Cardiac muscle cell (in vitro differentiated cells and primary cell): ENCODE data around the gene SPAG7. TPM values are rescaled to one million over a fixed set of nuclear protein-coding genes. Genes with fewer than 3 reads are reported as not detected.

ENCODE experiments used
- DNase-seq, 2 donors: peaks; one replicate each; pipeline versions ENCODE4 v3.0.0 to v3.0.0-alpha.2; 2010 to 2017; ENCODE audit warnings: low read depth in 1 of 2, low spot score in 1 of 2
- H3K27ac ChIP-seq: fragments of 200-600 bp; sonication (generic); 2 replicates; pipeline ENCODE4 v1.5.1; 2016
- H3K27me3 ChIP-seq: fragments of 200-600 bp; sonication (generic); 2 replicates; pipeline ENCODE4 v1.6.0; 2016; ENCODE audit warnings: control low read depth
- H3K36me3 ChIP-seq: fragments of 200-600 bp; sonication (generic); 2 replicates; pipeline ENCODE4 v1.5.1; 2016; ENCODE audit warnings: control low read depth
- H3K4me1 ChIP-seq: fragments of 200-600 bp; sonication (generic); 2 replicates; pipeline ENCODE4 v1.8.1; 2017; ENCODE audit warnings: low read depth, mild to moderate bottlenecking, mixed run types
- H3K4me3 ChIP-seq: fragments of 200-600 bp; sonication (generic); 2 replicates; pipeline ENCODE4 v1.5.1; 2016; ENCODE audit warnings: mild to moderate bottlenecking
- H3K9me3 ChIP-seq: fragments of 200-600 bp; sonication (generic); 2 replicates; pipeline ENCODE4 v1.5.1; 2017; ENCODE audit warnings: low read depth, mild to moderate bottlenecking, control low read depth
- polyA plus RNA-seq: library from polyadenylated mRNA; unstranded; fragments of >200 nt; fragmentation: Nextera tagmentation; extraction: Ambion mirVana; gene quantifications from 2 replicates; pipeline ENCODE4 v1.2.1, GENCODE V29; 2016
- total RNA-seq: library from RNA; depleted of rRNA; stranded (reverse); fragments of >200 nt; gene quantifications from 2 replicates; pipeline ENCODE4 v1.2.3, GENCODE V29; 2016
- TF ChIP-seq, protein P1 (sequence below): IDR thresholded peaks from 2 replicates; pipeline ENCODE4 v1.5.1; 2012; ENCODE audit warnings: low read depth, mild to moderate bottlenecking, low read length

SPAG7 gene
- total and polyA plus RNA-seq, 2 experiments from 2014 or later, result 227 to 399 TPM

GRCh38 chr17:4950746-4951204 lies 16.8 kb downstream of the SPAG7 start, which contains the start of gene ENO3:
ENO3 (plus strand) TSS chr17:4951119; CDS start chr17:4951830, 711 bp downstream.
- peak in 1 of 2 donors; percentile 76 for DNase-seq
- H3K4me1 ChIP-seq, result peaks cover 44% of the 10 kb centered on the region
- TF ChIP-seq, protein P1, sequence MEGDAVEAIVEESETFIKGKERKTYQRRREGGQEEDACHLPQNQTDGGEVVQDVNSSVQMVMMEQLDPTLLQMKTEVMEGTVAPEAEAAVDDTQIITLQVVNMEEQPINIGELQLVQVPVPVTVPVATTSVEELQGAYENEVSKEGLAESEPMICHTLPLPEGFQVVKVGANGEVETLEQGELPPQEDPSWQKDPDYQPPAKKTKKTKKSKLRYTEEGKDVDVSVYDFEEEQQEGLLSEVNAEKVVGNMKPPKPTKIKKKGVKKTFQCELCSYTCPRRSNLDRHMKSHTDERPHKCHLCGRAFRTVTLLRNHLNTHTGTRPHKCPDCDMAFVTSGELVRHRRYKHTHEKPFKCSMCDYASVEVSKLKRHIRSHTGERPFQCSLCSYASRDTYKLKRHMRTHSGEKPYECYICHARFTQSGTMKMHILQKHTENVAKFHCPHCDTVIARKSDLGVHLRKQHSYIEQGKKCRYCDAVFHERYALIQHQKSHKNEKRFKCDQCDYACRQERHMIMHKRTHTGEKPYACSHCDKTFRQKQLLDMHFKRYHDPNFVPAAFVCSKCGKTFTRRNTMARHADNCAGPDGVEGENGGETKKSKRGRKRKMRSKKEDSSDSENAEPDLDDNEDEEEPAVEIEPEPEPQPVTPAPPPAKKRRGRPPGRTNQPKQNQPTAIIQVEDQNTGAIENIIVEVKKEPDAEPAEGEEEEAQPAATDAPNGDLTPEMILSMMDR, result no peak
- H3K9me3 ChIP-seq, result no peaks in the 10 kb centered on the region
- no peaks in the 10 kb centered on the region for H3K27me3 ChIP-seq
- H3K27ac ChIP-seq, result peak within 1 kb of the TSS; percentile 94
- H3K36me3 ChIP-seq, result peaks cover 23% of the 10 kb centered on the region
- H3K4me3 ChIP-seq, result peak within 1 kb of the TSS; percentile 96

GRCh38 chr17:4950075-4950745 lies 17.4 kb downstream of the SPAG7 start:
- H3K36me3 ChIP-seq, result peaks cover 28% of the 10 kb centered on the region
- no peaks in the 10 kb centered on the region for H3K27me3 ChIP-seq
- peaks cover 44% of the 10 kb centered on the region for H3K4me1 ChIP-seq
- TF ChIP-seq, protein P1, result no peak
- peak in 1 of 2 donors; percentile 67 for DNase-seq
- no peaks in the 10 kb centered on the region for H3K9me3 ChIP-seq
- peak overlapping the region; percentile 96 for H3K4me3 ChIP-seq
- H3K27ac ChIP-seq, result peak overlapping the region; percentile 94

DNA sequence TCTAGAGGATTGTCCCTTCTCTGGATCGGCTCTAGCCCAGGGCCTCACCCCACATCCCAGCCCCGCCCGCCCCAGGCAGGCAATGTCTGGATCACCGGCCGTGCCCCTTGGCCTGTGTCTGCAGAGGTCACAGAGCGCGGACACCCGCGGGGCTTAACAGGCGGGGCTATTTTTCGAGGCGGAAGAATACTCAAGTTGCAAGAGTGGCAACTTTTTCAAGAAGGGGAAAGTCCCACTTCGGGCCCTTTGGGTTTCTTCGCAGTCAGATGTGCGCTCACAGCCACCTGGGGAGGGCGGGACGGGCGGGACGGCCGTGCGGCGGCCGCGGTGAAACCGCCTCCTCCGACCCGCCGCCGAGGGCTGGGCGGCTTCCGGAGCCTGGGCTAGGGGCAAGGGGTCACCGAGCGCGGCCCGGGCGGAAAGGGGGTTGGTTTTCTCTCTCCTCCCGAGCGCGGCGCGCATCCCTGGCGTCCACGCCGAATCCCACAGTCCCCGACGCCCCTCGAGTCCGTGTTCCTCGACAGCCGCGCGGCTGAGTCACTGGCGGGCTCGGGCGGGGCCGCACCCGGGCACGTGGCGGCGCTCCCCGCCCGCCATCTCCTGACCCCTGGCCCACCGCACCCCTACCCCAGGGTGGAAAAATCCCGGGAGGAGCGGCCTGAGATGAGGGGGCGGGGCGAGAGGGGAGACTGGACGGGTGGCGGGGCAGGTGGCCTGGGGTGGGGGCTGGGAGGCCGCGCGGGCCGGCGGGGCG lies 18.1 kb downstream of the SPAG7 start:
- Histone ChIP-seq H3K27ac (peak overlapping the region; percentile 94), H3K4me3 (peak overlapping the region; percentile 96), H3K27me3 (no peaks in the 10 kb centered on the region), H3K9me3 (no peaks in the 10 kb centered on the region), H3K36me3 (peaks cover 31% of the 10 kb centered on the region), H3K4me1 (peaks cover 44% of the 10 kb centered on the region)
- peak; percentile 60 to 73 for DNase-seq
- TF ChIP-seq, protein P1, result no peak

GRCh38 chr17:4948931-4949320 lies 18.7 kb downstream of the SPAG7 start:
- Histone ChIP-seq H3K9me3 (no peaks in the 10 kb centered on the region), H3K36me3 (peaks cover 29% of the 10 kb centered on the region), H3K4me1 (peaks cover 41% of the 10 kb centered on the region), H3K4me3 (peak overlapping the region; percentile 96), H3K27ac (peak overlapping the region; percentile 94), H3K27me3 (no peaks in the 10 kb centered on the region)
- TF ChIP-seq, protein P1, result no peak
- peak; percentile 92 to 95 for DNase-seq

DNA sequence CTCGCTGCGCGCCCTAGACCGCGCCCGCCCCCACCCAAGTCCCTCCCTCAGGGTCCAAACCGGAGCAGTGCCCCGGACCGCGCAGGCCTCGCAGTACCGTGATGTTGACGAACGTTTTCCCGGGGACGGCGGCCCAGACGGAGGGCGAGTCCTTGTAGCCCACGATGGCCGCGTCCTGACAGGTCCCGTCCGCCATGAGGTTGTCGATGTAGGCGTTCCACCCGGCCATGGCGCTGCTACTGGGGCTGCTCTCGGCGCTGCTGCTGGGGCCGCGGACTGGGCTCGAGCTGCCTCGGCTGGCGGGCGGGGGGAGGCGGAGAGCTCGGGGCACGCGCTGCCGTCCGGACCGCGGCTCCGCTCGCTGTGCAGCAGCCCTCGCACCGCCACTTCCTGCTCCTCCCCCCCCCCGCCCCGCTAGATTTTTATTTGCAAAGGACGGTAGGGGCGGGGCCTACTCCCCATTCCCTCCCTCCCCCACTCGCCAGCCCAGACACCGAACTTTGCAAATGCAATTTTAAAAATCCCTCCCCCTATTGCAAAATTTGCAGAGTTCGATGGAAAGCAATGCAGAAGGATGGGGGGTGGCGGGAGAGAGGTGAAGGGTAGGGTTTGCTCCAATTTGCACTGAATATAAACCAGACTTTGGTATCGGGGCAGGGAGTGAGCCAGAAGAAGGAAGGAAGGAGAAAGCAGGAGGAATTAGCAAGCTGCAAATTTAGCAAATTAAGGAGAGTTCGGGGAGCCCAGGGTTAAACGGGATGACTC lies 19.3 kb downstream of the SPAG7 start, which contains the start of gene PFN1:
Gene PFN1 (minus strand): TSS at position 365 of the 765 bp plus-strand sequence. CDS start 136 bp downstream, at position 229.
- peak within 1 kb of the TSS; percentile 94 for H3K27ac ChIP-seq
- no peaks in the 10 kb centered on the region for H3K27me3 ChIP-seq
- TF ChIP-seq, protein P1, result no peak
- H3K4me1 ChIP-seq, result peaks cover 35% of the 10 kb centered on the region
- H3K9me3 ChIP-seq, result no peaks in the 10 kb centered on the region
- H3K36me3 ChIP-seq, result peaks cover 26% of the 10 kb centered on the region
- peak within 1 kb of the TSS; percentile 96 for H3K4me3 ChIP-seq
- DNase-seq, result peak; percentile 88 to 97
